HG03108 (cell line): ENCODE measurements around the gene ANKRD40CL.
"Not testable (repeated sequence)": the region's sequence is repeated elsewhere in the genome, so short reads cannot be mapped to it uniquely, and the experiment has no call there.

Experiments used
- ATAC-seq: cut with Tn5 transposase; IDR thresholded peaks from one replicate; pipeline ENCODE4 v1.9.1; 2021; ENCODE audit warnings: moderate library complexity; ENCODE audit not compliant: unreplicated experiment

Gene ANKRD40CL, protein sequence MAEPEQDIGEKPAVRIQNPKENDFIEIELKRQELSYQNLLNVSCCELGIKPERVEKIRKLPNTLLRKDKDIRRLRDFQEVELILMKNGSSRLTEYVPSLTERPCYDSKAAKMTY

DNA sequence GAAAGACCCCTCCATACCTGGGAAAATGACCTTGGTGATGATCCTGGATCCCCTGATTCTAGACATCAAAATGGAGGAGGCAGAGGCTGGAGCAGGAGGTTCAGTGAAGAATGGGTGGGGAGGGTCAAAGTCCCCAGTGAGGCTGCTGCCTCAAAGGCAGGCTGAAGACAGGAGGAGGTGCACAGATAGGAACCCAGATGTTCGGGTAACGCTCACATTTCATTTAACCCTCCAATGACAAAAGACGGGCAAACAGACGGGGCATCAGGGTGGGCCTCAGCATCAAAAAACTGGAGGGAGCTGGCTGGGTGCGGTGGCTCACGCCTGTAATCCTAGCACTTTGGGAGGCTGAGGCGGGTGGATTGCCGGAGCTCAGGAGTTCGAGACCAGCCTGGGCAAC, at the start of gene ANKRD40CL:
Gene ANKRD40CL, minus strand, starts transcription at position 73 of the 400 bp plus-strand sequence. CDS start 605 bp downstream, outside the sequence.
- no peak for ATAC-seq

DNA sequence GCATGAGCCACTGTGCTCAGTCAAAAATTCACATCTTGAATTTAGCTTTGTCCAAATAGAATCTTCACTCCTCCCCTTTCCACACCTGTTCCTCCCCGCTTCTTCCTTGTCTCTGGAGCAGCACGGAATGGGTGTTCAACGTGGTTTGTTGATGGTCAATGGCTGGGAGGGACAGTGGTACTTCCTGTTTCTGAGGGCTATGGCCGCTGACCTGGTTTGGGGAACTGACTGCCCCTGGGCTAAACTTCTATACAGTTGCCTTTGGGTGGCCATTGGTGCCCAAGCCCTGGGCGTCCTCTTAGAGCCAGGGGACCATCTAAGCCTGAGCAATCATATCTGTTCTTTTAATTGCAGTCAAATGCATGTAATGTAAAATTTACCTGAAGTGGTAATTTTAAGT, 49.0 kb upstream of the ANKRD40CL start:
- ATAC-seq, result no peak

DNA sequence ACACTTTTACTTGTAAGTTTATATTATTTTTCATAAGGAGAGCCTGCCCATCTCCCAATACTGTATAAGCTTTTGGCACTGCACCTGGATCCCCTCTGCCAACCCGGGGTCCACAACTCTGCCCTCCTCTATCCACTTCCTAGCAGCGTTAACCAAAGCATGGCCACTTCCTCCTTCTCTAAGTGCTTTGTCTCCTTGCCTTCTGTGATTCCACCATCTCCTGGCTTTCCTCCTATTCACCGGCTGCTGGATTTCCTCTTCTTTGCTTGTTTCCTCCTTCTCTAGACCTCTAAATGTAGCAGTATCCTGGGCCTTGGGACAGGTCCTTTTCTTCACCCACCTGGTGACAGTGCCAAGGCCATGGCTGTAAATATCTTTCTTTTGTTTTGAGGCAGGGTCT, 48.1 kb upstream of the ANKRD40CL start:
- ATAC-seq, result no peak

DNA sequence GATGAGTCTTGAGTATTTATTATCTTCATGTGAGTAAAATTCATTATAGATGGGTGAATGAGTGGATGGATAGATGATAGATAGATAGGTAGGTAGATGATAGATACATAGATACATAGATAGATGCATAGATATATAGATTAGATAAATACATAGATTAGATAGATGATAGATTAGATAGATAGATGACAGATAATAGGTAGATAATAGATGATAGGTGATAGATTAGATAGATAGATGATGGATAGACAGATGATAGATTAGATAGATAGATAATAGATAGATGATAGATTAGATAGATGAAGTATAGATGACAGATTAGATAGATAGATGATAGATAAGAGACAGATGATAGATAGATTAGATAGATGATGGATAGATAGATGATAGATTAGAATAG, 46.3 kb upstream of the ANKRD40CL start:
- no peak for ATAC-seq

DNA sequence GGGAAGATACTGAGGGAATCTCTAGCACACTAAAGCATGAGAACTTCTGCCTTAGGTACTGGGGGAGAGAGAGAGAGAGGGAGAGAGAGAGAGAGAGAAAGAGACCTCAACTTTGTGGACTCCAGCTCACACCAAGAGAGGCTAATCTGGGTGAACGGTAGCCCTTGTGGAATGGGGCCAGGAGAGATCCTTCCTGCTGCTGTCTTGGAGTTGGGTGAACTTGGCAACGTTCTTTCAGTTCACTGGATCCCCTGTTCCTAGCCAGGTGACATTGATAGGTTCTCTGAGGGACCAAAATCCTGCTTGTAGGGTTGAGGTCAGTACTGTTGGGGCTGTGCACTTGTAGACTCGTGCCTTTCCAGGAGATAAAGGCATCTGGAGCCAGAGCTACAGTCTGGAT, 41.6 kb upstream of the ANKRD40CL start:
- ATAC-seq, result no peak

DNA sequence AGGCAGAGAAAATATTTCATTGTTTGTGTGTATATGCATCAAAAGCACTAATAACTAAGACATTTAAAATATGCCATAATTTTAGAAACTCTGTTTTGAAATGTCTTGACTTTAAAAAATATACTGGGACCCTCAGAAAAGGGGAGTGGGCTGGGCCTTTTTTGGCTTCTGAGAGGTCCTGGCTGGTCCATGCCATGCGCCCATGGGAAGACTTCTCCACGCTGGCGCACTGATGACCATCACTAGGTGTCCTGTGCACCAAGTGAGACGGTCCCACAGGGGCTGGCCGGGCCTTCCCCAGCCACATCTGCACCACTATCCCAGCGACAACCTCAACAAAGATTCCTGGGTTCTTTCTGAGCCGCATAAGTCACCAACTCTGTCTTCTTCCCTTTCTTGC, 41.1 kb upstream of the ANKRD40CL start:
- no peak for ATAC-seq

DNA sequence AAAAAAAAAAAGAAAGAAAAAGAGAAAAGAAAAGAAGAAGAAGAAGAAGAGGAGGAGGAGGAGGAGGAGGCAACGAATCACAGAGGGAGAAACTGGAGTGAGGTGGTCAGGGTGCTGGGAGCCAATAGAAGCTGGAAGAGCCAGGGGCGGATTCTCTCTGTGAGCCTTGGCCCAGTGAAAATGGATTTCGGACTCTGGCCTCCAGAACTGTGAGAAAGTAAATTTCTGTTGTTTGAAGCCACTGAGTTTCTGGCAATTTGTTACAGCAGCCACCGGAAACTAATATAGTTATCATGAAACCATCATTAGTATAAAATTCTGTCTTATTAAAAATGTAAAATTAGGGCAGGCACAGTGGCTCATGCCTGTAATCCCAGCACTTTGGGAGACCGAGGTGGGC, 40.4 kb upstream of the ANKRD40CL start:
- no peak for ATAC-seq

DNA sequence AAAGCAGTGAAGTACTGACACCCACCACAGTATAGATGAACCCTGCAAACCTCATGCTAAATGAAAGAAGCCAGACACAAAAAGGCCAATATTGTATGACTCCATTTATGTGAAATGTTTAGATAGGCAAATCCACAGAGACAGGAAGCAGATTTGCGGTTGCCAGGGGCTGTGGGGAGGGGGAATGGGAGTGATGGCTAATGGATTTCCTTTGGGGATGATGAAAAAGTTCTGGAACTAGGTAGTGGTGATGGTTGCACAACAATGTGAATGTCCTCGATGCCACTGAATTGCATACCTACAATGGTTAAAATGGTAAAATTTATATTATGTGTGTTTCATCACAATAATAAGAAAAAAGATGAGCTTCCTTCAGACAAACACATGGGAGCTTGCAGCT, 39.7 kb upstream of the ANKRD40CL start:
- no peak for ATAC-seq

DNA sequence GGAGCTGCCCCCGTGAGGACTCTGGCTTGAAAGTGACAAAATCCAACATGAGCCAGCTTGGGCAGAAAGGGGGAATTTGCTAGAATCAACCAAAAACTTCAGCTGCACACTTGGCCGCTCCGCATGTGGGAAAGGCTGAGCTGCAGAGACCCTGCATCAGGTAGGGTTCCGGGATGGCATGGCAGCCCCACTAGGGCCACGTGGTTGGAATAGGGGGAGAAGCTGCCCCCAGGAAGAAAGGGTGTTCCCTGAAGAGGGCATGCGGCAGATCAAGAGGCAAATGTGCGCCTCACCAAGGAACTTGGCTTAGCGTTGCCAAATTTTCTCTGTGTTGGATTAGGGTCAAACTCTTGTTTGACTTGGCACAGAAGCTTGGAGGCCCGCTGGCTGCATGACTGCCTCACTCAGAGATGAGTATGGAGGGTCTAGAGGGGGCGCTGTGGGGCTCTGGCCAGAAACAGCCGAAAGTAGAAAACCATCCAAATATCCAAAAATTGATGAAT, 38.9 kb upstream of the ANKRD40CL start:
- ATAC-seq, result no peak

DNA sequence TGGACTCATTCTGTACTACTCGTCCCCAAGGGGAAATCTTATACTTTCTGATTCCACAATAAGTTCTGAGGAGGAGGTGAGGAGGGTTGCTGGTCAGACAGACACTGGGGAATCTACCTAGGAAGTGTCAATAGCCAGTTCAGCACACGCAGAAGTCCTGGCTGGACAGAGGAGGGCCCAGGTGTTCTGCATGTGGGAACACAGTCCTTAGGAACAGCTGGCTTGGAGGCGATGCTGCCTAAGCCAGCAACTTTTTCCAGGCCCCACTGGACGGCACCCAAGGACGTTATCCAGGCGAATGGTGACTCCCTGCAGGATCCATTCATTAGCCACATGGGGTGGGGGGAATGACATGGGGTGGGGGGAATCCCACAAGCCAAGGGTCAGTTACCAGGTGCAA, 38.2 kb upstream of the ANKRD40CL start:
- ATAC-seq, result no peak

DNA sequence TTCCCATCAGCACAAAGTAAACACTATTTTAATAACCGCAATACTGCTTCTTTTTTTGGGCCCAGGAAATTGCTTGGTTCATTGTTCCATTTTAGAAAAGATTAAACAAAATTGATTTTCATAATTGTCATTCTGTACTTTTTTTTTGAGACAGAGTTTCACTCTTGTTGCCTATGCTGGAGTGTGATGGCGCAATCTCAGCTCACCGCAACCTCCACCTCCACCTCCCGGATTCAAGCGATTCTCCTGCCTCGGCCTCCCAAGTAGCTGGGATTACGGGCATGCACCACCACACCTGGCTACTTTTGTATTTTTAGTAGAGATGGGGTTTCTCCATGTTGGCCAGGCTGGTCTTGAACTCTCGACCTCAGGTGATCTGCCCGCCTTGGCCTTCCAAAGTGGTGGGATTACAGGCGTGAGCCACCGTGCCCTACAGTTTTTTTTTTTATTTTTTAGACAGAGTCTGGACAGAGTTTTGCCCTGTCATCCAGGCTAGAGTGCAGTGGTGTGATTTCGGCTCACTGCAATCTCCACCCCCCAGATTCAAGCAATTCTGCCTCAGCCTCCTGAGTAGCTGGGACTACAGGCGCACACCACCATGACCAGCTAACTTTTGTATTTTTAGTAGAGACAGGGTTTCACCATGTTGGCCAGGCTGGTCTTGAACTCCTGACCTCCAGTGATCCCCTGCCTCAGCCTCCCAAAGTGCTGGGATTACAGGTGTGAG, 37.6 kb upstream of the ANKRD40CL start:
- ATAC-seq, result not testable (repeated sequence)

DNA sequence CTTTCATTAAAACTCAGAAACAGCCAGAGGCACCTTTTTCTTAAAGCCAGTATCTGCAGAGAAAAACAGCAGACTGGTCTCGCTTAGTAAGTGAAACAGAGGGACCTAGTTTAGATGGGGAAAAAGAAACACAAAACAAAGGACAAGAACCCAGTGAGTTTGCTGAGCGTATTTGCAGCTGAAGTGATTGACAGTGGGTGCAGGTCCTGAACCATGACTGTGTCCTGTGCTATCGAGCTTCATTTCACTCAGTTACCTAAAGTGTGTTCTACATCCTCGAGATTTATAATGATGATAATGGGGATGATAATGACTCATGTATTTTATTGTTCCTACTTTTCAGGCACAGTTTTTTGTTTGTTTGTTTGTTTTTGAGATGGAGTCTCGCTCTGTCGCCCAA, 36.4 kb upstream of the ANKRD40CL start:
- ATAC-seq, result no peak

DNA sequence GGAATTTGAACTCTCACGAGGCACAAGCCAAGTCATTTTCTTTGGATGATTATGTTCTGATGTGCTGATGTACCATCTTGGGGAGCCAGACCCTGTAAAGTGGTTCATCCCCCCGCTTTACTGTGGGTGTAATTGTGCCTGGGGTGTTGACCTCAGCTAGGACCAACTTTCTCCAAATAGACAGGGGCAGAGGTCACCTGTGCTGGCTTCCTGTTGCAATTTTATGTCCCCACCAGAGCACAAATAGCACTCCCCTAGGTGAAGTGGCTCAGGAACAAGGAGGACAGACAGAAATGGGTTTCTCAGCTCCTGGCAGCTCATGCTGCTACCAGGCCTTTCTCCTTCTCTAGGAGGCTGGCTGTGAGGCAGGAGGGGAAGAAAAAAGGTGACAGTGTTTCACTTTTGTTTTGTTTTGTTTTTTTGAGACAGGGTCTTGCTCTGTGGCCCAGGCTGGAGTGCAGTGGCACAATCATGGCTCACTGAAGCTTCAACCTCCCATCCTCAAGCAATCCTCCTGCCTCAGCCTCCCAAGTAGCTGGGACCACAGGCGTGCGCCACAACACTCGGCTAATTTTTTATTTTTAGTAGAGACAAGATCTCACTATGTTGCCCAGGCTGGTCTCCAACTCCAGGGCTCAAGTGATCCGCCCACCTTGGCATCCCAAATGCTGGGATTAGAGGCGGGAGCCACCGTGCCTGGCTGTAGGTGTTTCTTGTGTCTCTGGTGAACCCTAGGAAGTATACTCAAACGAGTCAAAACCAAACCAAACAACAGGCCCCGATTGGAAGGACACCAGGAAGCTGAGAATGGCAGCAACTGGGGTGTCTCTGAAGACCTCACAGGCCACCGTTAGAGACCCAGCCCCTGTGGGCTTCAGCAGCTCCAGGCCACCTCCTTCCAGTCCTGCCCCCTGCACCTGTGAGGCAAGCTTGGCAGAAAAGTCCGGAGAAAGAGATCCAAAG, 35.6 kb upstream of the ANKRD40CL start:
- ATAC-seq, result no peak

DNA sequence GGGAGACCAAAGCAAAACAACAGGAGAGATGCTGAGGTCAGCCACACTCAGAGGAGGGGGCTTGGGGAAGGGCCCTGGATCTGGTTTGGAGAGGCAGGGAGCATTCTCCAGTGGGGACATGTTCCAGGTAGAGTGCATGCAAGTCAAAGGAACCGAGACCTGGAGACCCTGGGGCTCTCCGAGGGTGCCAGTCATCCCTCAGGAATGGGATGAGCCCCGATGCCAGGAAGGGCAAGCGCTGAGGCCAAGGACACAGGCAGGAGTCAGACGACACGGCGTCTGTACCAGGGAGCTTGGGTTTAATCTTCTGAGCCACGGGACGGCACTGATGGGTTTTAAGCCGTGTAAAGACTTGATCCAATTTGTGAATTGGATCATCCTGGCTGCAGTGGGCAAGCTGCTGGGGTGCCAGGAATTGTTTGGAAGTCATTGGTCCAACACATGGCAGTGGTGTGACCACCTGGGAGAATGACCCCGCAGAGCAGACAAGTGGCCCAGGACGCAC, 32.9 kb upstream of the ANKRD40CL start:
- ATAC-seq, result no peak

DNA sequence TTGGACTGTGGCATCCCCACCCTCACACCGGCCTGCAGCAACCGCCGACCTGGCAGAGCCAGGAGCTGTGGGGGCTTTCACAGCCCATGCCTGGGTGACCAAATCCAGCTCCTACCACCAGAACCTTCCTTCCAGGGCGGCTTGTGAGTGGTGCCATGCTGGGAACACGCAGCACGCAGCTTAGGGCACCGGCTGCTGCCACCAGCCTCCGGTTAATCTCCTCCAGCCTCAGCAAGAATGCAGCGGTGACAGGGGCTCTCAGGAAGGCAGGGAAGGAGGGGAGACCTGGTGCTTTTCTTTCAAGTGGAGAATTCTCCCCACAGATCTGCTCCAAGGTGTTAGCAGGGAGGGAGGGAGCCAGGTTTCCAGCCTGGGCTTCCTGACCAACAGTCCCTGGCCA, 32.3 kb upstream of the ANKRD40CL start:
- ATAC-seq, result no peak

DNA sequence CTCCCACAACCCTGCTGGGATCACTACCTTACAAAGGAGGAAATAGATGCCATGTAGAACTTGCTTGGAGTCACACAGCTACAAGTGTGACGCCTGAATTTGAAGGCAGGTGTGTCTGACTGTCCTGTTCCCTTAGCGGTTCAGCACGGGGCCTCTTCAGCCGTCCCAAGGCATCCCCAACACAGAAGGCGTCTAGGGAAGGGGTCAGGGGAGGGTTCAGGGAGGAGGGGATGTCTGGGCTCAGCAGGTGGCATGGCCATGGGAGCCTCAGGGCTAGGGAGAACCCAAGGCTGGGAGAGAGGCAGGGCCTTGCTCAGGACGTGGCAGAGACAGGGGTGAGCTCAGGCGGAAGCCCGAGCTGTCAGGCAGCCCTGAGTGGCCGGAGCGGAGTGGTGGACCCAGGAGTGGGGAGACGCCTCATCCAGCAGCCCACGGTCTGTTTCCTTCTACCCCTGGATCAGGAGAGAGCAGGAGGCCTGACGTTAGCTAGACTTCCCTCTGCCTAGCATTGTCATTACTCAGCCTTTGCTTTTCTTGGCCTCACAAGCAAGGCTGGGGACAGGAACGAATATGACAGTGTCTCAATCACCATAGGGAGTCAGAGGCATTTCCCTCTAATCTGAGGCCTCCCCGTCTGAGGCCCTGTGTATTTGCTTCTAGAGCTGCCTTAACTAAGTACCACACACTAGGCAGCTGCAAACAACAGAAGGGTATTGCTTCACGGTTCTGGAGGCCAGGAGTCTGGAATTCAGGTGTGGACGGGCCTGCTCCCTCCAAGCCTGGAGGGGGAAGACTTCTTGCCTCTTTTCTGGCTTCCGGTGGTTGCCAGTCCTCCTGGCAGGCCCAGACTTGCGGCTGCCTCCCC, 31.3 kb upstream of the ANKRD40CL start:
- no peak for ATAC-seq

DNA sequence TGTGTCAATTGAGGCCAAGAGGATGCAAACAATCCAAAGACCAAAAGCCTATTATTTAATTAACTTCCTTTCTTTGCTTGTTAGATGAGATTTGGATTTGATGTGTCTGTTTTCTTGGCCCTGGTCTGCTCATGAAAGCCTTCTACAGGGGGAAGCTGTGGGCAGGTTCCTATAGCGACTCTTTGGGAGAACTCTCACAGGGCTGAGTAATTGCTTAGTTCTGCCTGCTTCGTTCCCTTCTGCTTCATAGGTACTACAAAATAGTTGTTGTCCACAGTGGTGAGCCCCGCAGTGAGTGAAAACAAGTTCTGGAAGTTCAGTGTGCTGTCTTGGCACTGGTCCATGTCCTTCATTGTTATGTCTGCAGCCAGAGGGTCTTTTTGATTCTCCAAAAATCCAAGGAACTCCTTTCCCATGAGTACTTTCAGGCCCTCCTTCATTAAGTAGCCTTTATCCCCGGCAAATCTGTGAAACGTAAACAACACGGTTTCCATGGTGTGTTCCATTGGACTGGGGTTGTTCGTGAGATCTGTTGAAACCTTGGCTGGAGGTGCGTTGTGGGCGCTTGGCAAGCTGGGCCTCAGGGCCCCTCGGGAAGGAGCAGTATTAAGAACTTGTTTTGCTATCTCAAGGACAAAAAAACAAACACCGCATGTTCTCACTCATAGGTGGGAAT, 30.0 kb upstream of the ANKRD40CL start:
- no peak for ATAC-seq

DNA sequence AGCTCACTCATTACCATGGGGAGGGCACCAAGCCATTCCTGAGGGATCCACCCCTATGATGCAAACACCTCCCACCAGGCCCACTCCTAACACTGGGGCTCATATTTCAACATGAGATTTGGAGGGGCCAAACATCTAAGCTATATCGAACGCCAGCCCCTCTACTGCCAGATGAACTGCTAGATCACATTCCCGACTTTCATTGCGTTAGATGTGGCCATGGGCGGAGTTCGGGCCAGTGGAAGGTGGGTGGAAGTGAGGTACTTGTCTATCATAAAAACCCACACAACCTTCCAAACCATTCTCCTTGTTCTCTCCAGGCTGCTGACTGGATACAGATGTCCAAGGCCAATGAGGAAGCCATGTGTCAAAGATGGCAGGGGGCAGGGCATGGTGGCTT, 27.0 kb upstream of the ANKRD40CL start:
- no peak for ATAC-seq

DNA sequence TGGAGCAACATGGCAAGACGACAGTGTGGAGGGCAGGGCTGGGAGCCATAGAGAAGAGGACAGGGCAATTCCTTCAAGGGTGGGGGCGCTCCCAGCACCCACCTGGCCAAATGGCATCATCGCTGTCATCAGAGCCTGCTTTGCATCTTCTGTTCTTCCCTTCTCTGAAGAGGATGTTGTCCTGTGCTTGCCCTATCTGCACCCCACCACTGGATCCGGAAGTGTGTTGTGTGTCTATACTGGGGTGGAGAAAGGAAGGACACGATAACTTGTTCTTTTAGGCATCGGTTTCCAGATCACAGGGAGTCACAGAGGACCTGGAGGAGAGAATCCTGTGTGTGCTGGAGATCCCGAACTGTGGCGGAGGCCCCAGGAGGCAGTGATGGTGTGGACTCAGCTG, 25.7 kb upstream of the ANKRD40CL start:
- no peak for ATAC-seq

DNA sequence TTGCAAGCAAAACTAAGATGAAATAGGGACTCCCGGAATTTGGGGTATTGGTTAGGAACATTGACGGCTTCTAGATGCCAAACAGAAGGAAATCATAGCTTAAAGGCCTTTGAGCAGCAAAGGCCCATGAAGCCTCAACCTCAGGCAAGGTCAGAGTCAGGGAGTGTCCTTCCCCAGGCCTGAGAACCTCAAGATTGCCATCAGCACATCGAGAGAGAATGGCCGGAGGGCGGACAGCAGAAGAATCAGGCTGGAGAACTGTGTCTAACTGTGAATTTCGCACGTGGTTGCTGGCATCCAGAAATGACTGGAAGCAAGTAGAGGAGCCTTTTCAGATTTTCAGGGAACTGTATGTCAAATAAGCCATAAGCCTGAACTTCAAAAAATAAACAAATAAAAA, 24.8 kb upstream of the ANKRD40CL start:
- ATAC-seq, result no peak
